Stimulated activated naive CD8-positive, alpha-beta T cell treated with anti-CD3 and anti-CD28 coated beads, Interleukin-15, Interleukin-2, amounts not matched to agents 100 ng/mL and 50 ng/mL, for 24 hours (primary cell): ENCODE measurements around the gene ZBTB14.

Experiments used
- H3K27ac Mint-ChIP-seq: one replicate; pipeline ENCODE4 v1.8.0; 2021; ENCODE audit warnings: mild to moderate bottlenecking, mixed read lengths
- H3K27me3 Mint-ChIP-seq: one replicate; pipeline ENCODE4 v1.8.0; 2021; ENCODE audit warnings: mixed read lengths
- H3K36me3 Mint-ChIP-seq: one replicate; pipeline ENCODE4 v1.8.0; 2021; ENCODE audit warnings: low read depth, mixed read lengths
- H3K4me1 Mint-ChIP-seq: one replicate; pipeline ENCODE4 v1.8.0; 2021; ENCODE audit warnings: low read depth, mixed read lengths
- H3K4me3 Mint-ChIP-seq: one replicate; pipeline ENCODE4 v1.8.0; 2021; ENCODE audit warnings: mild to moderate bottlenecking, mixed read lengths
- H3K9me3 Mint-ChIP-seq: one replicate; pipeline ENCODE4 v1.8.0; 2021; ENCODE audit warnings: mixed read lengths

ZBTB14 gene

GRCh38 chr18:5266721-5267120, 28.8 kb downstream of the ZBTB14 start:
- Mint-ChIP-seq H3K27ac (no peak overlapping the region), H3K4me1 (no peaks in the 10 kb centered on the region), H3K4me3 (no peak overlapping the region), H3K9me3 (peaks cover 28% of the 10 kb centered on the region), H3K36me3 (peaks cover 5% of the 10 kb centered on the region), H3K27me3 (peaks cover 14% of the 10 kb centered on the region)

- Mint-ChIP-seq H3K4me1 (no peaks in the 10 kb centered on the region), H3K27me3 (no peaks in the 10 kb centered on the region), H3K9me3 (no peaks in the 10 kb centered on the region), H3K36me3 (no peaks in the 10 kb centered on the region), H3K27ac (no peak overlapping the region), H3K4me3 (no peak overlapping the region)
Observed at GRCh38 chr18:5253910-5254309, 41.6 kb downstream of the ZBTB14 start.

GRCh38 chr18:5251117-5251516, 44.4 kb downstream of the ZBTB14 start:
- no peaks in the 10 kb centered on the region for H3K9me3 Mint-ChIP-seq
- no peak overlapping the region for H3K4me3 Mint-ChIP-seq
- H3K27me3 Mint-ChIP-seq: no peaks in the 10 kb centered on the region
- no peaks in the 10 kb centered on the region for H3K36me3 Mint-ChIP-seq
- no peak overlapping the region for H3K27ac Mint-ChIP-seq
- no peaks in the 10 kb centered on the region for H3K4me1 Mint-ChIP-seq

- Mint-ChIP-seq H3K27ac (no peak overlapping the region), H3K9me3 (no peaks in the 10 kb centered on the region), H3K4me1 (no peaks in the 10 kb centered on the region)
Observed at GRCh38 chr18:5250603-5251002, 44.9 kb downstream of the ZBTB14 start.

GRCh38 chr18:5244941-5245340, 50.6 kb downstream of the ZBTB14 start:
- H3K27ac Mint-ChIP-seq: no peak overlapping the region
- peaks cover 20% of the 10 kb centered on the region for H3K4me1 Mint-ChIP-seq
- H3K27me3 Mint-ChIP-seq: no peaks in the 10 kb centered on the region
- no peak overlapping the region for H3K4me3 Mint-ChIP-seq
- H3K36me3 Mint-ChIP-seq: peaks cover 44% of the 10 kb centered on the region
- no peaks in the 10 kb centered on the region for H3K9me3 Mint-ChIP-seq

More at GRCh38 chr18:5250603-5251002, 44.9 kb downstream of the ZBTB14 start:
- Mint-ChIP-seq H3K36me3 (no peaks in the 10 kb centered on the region), H3K27me3 (no peaks in the 10 kb centered on the region), H3K4me3 (no peak overlapping the region)

- peak overlapping the region; percentile 33 for H3K27ac Mint-ChIP-seq
- peaks cover 54% of the 10 kb centered on the region for H3K36me3 Mint-ChIP-seq
- H3K4me3 Mint-ChIP-seq: peak overlapping the region; percentile 94
- peaks cover 55% of the 10 kb centered on the region for H3K4me1 Mint-ChIP-seq
- no peaks in the 10 kb centered on the region for H3K27me3 Mint-ChIP-seq
- H3K9me3 Mint-ChIP-seq: no peaks in the 10 kb centered on the region
Observed at GRCh38 chr18:5239447-5239846, 56.1 kb downstream of the ZBTB14 start.
